Activated CD4-positive, CD25-positive, alpha-beta regulatory T cell treated with anti-CD3 and anti-CD28 coated beads, Interleukin-2, amount 50 U/mL, for 16 hours (primary cell): ENCODE data around the gene OR8G1.
"Not testable (repeated sequence)": the region's sequence is repeated elsewhere in the genome, so short reads cannot be mapped to it uniquely, and the experiment has no call there.

ENCODE experiments used
- DNase-seq: peaks from one replicate; pipeline ENCODE4 v3.0.0-alpha.2; 2020; ENCODE audit warnings: low read depth, low spot score

The OR8G1 gene

GRCh38 chr11:124238512-124238911, 2.4 kb upstream of the OR8G1 start:
- DNase-seq = no peak

DNA sequence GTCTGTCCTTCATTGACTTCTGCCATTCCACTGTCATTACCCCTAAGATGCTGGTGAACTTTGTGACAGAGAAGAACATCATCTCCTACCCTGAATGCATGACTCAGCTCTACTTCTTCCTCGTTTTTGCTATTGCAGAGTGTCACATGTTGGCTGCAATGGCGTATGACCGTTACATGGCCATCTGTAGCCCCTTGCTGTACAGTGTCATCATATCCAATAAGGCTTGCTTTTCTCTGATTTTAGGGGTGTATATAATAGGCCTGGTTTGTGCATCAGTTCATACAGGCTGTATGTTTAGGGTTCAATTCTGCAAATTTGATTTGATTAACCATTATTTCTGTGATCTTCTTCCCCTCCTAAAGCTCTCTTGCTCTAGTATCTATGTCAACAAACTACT, 9.0 kb downstream of the OR8G1 start:
- not testable (repeated sequence) for DNase-seq

DNA sequence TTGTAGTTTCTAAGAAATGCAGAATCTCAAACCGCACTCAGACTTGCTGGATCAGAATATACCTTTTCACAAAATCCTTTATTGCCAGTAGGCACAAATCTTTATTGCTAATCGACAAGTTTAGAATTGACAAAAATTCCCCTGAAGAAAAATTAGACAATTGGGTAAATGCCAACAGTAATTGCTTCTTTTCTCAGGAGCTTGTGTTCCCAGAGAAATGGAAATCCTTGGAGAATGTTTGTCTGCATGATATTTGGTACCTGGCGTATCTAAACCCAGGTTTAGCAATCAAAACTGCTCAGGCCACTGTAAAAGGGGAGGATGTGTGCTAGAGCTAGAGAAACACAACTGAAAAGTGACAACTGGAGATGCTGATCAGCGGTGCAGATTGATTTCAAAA, 15.2 kb downstream of the OR8G1 start, which contains the start of gene OR8G5:
OR8G5 (plus strand) TSS at position 301 of the 400 bp plus-strand sequence. CDS start 8,556 bp downstream, outside the sequence.
- DNase-seq = no peak

- not testable (repeated sequence) for DNase-seq
Observed at GRCh38 chr11:124265041-124265440, 24.1 kb downstream of the OR8G1 start.

- DNase-seq = not testable (repeated sequence)
Observed at GRCh38 chr11:124270886-124271285, 30.0 kb downstream of the OR8G1 start.

- DNase-seq = no peak
Observed at GRCh38 chr11:124274000-124274399, 33.1 kb downstream of the OR8G1 start.

GRCh38 chr11:124276081-124276480, 35.2 kb downstream of the OR8G1 start:
- no peak for DNase-seq

GRCh38 chr11:124277207-124277606, 36.3 kb downstream of the OR8G1 start:
- DNase-seq = no peak

DNA sequence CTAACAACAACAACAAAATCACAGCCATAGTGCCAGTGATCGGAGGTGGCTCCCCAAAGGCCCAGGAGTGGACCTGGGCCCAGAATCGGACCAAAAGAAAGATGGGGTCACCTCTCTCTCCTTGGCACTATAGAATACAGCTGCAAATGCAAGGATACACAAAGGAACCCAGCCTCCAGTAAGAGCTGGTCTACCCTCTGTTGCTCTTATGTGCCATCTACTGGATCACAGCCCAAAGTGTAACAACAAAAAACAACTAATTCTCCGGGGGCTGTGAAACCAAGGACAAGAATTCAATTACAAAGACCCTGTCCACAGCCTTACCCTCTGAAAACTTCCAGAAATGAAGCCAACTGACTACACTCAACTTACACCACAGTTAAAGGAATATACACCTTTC, 36.9 kb downstream of the OR8G1 start:
- DNase-seq = no peak

DNA sequence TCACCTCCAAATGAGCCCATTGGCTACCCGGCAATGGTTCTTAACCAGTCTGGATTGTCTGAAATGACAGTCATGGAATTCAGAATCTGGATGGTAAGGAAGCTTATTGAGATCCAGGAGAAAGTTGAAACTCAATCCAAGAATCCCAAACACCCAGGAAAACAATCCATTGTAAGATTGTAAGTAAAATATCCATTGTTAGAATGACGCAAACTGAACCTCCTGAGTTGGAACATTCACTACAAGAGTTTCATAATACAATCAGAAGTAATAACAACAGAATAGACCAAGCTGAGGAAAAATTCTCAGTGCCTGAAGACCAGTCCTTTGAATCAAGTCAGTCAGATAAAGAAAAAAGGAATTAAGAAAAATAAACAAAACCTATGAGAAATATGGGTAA, 37.4 kb downstream of the OR8G1 start:
- DNase-seq = no peak

- no peak for DNase-seq
Observed at GRCh38 chr11:124285610-124286344, 44.9 kb downstream of the OR8G1 start.

- no peak for DNase-seq
Observed at GRCh38 chr11:124294687-124295086, 53.8 kb downstream of the OR8G1 start.

DNA sequence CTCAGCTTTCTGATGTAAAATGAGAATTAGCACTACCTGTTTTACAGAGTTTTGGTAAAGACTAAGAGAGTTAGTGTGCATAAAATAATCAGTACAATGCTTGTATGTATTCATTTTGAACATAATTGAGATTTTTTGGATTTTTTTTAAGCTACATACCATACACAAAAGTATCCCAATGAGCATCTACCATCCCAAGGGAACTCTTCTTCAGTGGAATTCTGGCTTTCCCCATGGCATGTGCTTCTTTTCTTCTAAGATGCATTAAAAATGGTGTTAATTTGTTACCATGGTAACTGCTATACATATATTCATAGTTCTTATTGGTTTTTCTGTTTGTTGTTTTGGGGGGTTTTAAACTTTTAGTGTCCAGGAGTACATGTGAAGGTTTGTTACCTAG, 55.1 kb downstream of the OR8G1 start:
- DNase-seq = no peak

DNA sequence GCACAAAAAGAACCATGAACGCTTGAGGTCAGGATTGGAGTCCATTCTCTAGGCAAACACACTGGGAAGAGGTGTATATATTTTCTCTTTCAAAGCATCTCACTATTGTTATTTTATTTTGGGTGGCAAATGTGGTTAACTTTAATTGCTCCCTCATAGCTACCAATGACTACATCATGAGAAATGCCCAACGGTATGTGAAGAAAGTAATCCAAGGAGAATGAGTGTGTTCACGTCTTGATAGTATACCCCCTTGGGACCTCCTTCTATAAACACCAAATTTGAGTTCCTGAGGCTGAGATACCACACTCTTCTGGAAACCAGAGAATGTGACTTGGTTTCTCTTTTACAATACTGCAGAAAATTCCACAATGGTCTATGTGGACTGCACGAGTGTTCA, 57.0 kb downstream of the OR8G1 start:
- DNase-seq = no peak

GRCh38 chr11:124301548-124301947, 60.7 kb downstream of the OR8G1 start:
- no peak for DNase-seq

DNA sequence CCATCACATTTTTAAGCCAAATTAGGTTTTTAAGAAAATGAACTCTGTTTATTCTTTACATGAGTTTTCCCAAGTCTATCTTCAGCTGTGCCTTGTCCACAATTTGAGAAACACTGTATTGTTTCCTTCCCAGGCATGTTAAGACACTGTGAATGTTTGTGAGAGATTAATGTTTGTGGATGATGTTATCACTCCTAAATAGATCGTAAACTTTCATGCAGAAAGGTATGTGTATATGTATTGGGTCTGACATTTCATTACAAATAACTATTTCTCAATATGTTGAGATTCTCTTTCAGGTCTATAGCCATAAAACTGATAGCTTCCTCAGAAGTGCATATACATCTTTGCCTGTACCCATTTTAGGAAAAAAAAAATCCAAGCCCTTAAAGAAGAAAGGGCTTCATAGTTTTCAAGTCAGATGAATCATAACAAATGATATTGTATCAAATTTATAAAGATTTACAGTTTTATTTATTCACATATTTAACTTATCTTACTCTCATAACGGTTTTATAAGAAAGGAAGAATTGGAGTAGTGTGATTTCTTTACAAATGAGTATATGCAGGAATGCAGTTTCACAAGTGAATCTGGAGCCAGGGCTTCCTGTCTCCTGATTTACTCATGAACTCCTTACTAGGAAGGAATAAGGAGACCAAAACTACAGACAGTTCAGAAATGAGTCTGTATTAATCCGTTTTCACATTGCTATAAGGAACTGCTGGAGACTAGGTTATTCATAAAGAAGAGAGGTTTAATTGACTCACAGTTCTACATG, 61.6 kb downstream of the OR8G1 start:
- DNase-seq = no peak
